Left lobe of liver (tissue), 2 donors: Measurements from ENCODE around the gene UBE2E3. TPM values are rescaled to one million over a fixed set of nuclear protein-coding genes. Genes with fewer than 3 reads are reported as not detected.
"Not testable (repeated sequence)": the region's sequence is repeated elsewhere in the genome, so short reads cannot be mapped to it uniquely, and the experiment has no call there.

Experiments used
- ATAC-seq: fragments of 200-7000 bp; cut with Tn5 transposase; one replicate; pipeline ENCODE4 v1.9.1; 2020; ENCODE audit warnings: mild to moderate bottlenecking, moderate library complexity
- DNase-seq: peaks from one replicate; pipeline ENCODE4 v3.0.0-alpha.2; 2020; ENCODE audit warnings: low spot score
- total RNA-seq: library from RNA; stranded (reverse); gene quantifications from one replicate; pipeline ENCODE4 v1.2.1, GENCODE V29; 2021
- donor health status: DM: no; HTN: no; CAD: no; lungs with moderate emphysema.
- donor health status: DM: no; HTN: yes; CAD: no.

The UBE2E3 gene
- total RNA-seq, 1 donor from 2014 or later: 23.4 TPM

- ATAC-seq: no peak
- DNase-seq: no peak
Measured at GRCh38 chr2:181025004-181025403, 44.6 kb downstream of the UBE2E3 start.

- no peak for ATAC-seq
- no peak for DNase-seq
Measured at GRCh38 chr2:181036445-181036844, 56.0 kb downstream of the UBE2E3 start.

DNA sequence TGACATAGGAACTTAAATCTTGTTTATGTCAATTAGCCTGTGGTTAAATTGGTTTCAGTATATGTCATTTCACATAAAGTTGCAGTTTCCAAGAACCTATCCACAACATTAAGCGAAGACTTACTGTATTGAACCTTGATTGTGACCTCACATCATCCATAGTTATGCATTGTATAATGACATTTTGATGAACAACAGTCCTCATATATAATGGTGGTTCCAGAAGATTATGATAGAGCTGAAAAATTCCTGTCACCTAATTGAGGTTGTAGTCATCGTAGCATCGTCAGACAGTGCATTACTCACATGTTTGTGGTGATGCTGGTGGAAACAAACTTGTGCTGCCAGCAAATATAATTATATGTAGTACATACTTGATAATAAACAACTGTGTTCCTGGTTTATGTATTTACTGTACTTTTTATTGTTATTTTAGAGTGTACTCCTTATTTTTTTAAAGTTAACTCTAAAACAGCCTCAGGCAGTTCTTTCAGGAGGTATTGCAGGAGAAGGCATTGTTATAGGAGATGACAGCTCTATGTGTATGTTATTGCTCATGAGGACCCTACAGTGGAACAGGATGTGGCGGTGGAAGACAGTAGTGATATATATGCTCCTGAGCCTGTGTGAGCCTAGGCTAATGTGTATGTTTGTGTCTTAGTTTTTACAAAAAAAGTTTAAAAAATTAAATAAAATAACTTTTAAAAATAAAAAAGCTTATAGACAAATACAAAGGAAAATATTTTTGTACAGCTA lies 56.6 kb downstream of the UBE2E3 start:
- DNase-seq: no peak

DNA sequence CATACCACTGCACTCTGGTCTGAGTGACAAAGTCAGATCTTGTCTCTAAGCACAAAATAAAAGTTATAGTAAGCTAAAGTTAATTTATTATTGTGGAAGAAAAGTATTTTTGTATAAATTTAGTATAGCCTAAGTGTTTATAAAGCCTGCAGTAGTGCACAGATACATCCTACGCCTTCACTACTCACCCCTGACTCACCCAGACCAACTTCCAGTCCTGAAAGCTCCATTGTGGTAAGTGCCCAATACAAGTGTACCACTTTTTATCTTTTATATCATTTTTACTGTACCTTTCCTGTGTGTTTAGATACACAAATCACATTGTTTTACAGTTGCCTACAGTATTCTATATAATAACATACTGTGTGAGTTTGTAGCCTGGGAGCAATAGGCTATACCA lies 57.5 kb downstream of the UBE2E3 start:
- ATAC-seq (no peak), DNase-seq (no peak)

More for the DNA sequence above, 56.6 kb downstream of the UBE2E3 start:
- no peak for ATAC-seq

- ATAC-seq (no peak), DNase-seq (no peak)
Measured at GRCh38 chr2:181038796-181039195, 58.4 kb downstream of the UBE2E3 start.

- DNase-seq, ATAC-seq: not testable (repeated sequence)
Measured at GRCh38 chr2:181040839-181041238, 60.4 kb downstream of the UBE2E3 start.

GRCh38 chr2:181041661-181042060 lies 61.3 kb downstream of the UBE2E3 start:
- no peak for ATAC-seq
- DNase-seq: no peak

- DNase-seq (no peak), ATAC-seq (no peak)
Measured at GRCh38 chr2:181042706-181043105, 62.3 kb downstream of the UBE2E3 start.

DNA sequence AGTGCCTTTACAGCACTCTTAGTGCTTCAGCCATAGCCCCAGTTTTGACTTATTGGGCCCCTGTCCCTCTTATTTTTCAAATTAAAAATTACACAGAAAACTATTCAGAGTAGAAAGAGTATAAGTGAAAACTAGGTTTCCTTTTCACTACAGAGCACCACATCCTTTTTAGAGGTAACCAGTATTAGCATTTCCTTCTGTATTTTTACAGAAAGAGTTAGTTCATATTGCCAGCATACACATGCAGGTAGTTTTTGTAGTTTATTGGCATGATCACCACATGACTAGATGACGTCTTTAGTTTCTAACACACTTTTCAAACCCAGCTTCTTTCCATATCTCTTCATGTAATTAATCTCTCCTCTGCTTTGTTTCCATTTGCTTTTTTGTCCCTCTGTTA lies 66.4 kb downstream of the UBE2E3 start:
- no peak for DNase-seq
- no peak for ATAC-seq

DNA sequence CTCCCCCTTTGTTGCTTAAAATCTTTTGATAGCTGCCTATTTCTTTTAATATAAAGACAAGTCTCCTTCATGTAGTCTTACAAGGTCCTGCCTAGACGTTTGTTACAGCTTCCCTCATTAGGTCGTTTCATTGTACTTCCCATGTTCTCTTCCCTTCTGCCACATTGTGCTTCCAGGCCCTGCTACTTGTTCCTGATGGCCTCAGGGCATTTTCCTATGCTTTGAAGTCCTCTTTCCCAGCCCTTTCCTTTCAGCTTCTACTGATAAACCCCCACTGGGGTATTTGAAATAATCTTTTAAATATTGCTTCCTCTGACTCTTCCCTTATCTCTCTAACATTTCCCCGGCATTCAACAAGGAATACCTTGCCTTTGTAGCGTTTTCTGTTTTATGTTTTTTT lies 67.4 kb downstream of the UBE2E3 start:
- no peak for DNase-seq
- ATAC-seq: no peak

DNA sequence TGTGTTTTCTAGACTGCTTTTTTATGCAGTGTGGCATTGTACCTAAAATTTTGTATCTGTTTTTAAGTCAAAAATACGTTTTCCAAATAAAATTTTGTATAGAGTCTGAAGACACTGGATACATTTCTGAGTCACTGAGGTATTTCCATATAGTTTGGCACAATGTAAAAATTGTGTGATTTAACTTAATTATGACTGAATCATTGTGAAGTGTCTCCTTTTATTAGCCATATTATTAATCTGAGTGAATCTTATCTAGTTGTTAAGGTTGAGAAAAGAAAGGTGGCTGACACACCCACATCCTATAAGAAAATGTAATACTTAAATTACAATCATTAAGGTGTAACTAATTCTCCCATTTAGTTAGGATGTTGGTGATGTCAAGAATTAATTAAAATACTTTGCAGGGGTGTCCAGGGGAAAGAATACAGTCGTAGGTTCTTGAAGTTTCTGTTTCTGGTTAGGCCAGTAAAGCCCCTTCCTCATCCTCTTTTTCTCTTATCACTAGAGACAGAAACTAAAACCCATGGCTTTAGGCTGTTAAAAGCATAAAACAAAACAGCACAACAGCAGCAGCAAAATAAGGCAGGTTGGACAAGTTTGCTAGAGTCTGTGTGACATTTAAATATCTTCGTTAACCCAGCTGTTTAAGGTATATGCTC lies 71.6 kb downstream of the UBE2E3 start:
- ATAC-seq: no peak

DNA sequence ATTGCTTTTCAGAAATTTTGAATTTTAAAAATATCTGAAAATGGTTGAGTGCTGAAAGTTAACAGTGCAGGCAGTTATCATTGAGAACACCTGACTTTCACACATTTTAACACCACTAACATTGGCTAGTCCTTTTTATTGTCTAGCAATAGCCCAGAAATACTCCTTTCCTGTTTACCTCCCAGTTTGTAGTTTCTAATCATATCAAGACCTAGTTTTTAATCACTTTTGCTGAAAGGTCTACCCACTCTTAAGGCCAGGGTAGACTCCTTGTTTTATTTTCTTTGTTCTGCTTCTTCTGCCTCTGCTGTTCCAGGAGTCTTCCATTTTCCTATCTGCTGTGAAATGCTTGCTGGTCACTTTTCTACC lies 72.1 kb downstream of the UBE2E3 start:
- no peak for ATAC-seq

More for the DNA sequence above, 71.6 kb downstream of the UBE2E3 start:
- no peak for DNase-seq

GRCh38 chr2:181054256-181054655 lies 73.9 kb downstream of the UBE2E3 start:
- ATAC-seq: no peak
- no peak for DNase-seq

More for the DNA sequence above, 72.1 kb downstream of the UBE2E3 start:
- DNase-seq: no peak

GRCh38 chr2:181054843-181055242 lies 74.4 kb downstream of the UBE2E3 start:
- no peak for ATAC-seq

GRCh38 chr2:181058378-181059269 lies 78.2 kb downstream of the UBE2E3 start:
- DNase-seq: no peak
- peak; percentile 90 for ATAC-seq

More at GRCh38 chr2:181054843-181055242, 74.4 kb downstream of the UBE2E3 start:
- no peak for DNase-seq

DNA sequence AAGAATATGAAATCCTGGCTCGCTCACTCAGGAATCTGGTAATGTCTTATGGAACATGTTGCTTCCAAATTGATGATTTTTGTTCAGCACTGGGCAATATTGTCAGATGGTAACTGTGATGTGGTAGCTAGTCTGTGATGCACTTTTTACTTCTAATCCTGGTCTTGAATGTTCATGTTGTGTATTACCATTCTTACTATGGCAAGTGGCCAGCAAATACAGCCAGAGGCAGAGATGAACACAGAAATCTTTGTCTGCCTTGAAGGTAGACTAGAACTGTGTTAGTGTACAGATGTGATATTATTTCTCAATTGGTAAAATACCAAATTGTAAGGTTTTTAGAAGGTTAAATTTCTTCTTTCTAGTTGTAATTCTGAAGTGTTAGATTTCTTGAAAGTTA lies 83.3 kb downstream of the UBE2E3 start:
- DNase-seq (no peak), ATAC-seq (no peak)

GRCh38 chr2:181065458-181065857 lies 85.1 kb downstream of the UBE2E3 start:
- ATAC-seq (no peak), DNase-seq (no peak)

DNA sequence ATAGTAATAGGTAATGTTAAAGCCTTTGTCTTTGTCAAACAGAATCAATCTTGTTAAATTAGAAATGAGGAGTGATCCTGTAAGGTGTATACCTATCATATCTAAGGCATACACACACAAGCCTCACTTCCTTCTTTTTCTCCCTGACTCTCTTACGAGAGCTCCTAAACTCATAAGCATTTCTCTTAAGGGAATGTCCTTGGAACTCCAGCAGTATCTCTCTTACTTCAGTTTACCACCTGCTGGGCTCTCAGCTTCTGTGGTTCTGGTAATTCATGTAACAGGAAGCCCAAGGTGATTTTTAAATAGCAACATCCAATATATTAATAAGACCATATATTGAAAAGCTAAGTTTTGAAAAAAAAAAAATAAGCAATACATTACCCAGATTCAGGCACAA lies 85.9 kb downstream of the UBE2E3 start:
- ATAC-seq (no peak), DNase-seq (no peak)

GRCh38 chr2:181070119-181070835 lies 89.9 kb downstream of the UBE2E3 start:
- ATAC-seq (no peak), DNase-seq (no peak)

GRCh38 chr2:181070836-181071200 lies 90.4 kb downstream of the UBE2E3 start:
- DNase-seq (no peak), ATAC-seq (no peak)
